HL-60/S4 (cell line): Measurements from ENCODE around the gene TRIM29.
"Not testable (repeated sequence)": the region's sequence is repeated elsewhere in the genome, so short reads cannot be mapped to it uniquely, and the experiment has no call there.

Experiments used
- in situ Hi-C: fragments of 300-500 bp; cut with MboI; formaldehyde crosslinking; loops from 2 replicates; pipeline ENCODE4 v1.14.3; 2022; ENCODE audit warnings: low sequenced_read_pairs

TRIM29 gene

GRCh38 chr11:120173019-120173705 lies 35.2 kb upstream of the TRIM29 start:
- in situ Hi-C loops, result loop anchor here (5.0 kb wide), 1 partner anchor 124 kb away; no protein-coding TSS in a partner anchor

GRCh38 chr11:120172054-120172911 lies 34.4 kb upstream of the TRIM29 start:
- in situ Hi-C loops, result loop anchor here (5.0 kb wide), 1 partner anchor 125 kb away; no protein-coding TSS in a partner anchor

- in situ Hi-C loops, result loop anchor here (5.0 kb wide), 1 partner anchor 126 kb away; no protein-coding TSS in a partner anchor
Observed at GRCh38 chr11:120170741-120171261, 32.9 kb upstream of the TRIM29 start.

GRCh38 chr11:120169981-120170698 lies 32.2 kb upstream of the TRIM29 start:
- in situ Hi-C loops, result loop anchor here (5.0 kb wide), 1 partner anchor 127 kb away; no protein-coding TSS in a partner anchor

GRCh38 chr11:120168960-120169681 lies 31.2 kb upstream of the TRIM29 start:
- in situ Hi-C loops, result no loop called here

GRCh38 chr11:120168108-120168959 lies 30.4 kb upstream of the TRIM29 start:
- in situ Hi-C loops, result no loop called here

- in situ Hi-C loops, result no loop called here
Observed at GRCh38 chr11:120167659-120168058, 29.7 kb upstream of the TRIM29 start.

GRCh38 chr11:120160436-120160835 lies 22.5 kb upstream of the TRIM29 start:
- in situ Hi-C loops, result no loop called here

- in situ Hi-C loops, result no loop called here
Observed at GRCh38 chr11:120153221-120153620, 15.3 kb upstream of the TRIM29 start.

- in situ Hi-C loops, result no loop called here
Observed at GRCh38 chr11:120151536-120151935, 13.6 kb upstream of the TRIM29 start.

GRCh38 chr11:120149246-120149645 lies 11.3 kb upstream of the TRIM29 start:
- in situ Hi-C loops, result no loop called here

- in situ Hi-C loops, result no loop called here
Observed at GRCh38 chr11:120147950-120148270, 10.0 kb upstream of the TRIM29 start.

- in situ Hi-C loops, result no loop called here
Observed at GRCh38 chr11:120147094-120147949, 9.4 kb upstream of the TRIM29 start.

GRCh38 chr11:120146413-120147093 lies 8.6 kb upstream of the TRIM29 start:
- in situ Hi-C loops, result no loop called here

- in situ Hi-C loops, result no loop called here
Observed at GRCh38 chr11:120144501-120144900, 6.6 kb upstream of the TRIM29 start.

GRCh38 chr11:120143472-120143871 lies 5.6 kb upstream of the TRIM29 start:
- in situ Hi-C loops, result not testable (repeated sequence)

GRCh38 chr11:120142441-120143100 lies 4.7 kb upstream of the TRIM29 start:
- in situ Hi-C loops, result no loop called here
